ENCODE measurements around the gene RTN4R.
A peak's percentile ranks its signal among the peaks of the same experiment; 100 is the strongest.

The RTN4R gene

DNA sequence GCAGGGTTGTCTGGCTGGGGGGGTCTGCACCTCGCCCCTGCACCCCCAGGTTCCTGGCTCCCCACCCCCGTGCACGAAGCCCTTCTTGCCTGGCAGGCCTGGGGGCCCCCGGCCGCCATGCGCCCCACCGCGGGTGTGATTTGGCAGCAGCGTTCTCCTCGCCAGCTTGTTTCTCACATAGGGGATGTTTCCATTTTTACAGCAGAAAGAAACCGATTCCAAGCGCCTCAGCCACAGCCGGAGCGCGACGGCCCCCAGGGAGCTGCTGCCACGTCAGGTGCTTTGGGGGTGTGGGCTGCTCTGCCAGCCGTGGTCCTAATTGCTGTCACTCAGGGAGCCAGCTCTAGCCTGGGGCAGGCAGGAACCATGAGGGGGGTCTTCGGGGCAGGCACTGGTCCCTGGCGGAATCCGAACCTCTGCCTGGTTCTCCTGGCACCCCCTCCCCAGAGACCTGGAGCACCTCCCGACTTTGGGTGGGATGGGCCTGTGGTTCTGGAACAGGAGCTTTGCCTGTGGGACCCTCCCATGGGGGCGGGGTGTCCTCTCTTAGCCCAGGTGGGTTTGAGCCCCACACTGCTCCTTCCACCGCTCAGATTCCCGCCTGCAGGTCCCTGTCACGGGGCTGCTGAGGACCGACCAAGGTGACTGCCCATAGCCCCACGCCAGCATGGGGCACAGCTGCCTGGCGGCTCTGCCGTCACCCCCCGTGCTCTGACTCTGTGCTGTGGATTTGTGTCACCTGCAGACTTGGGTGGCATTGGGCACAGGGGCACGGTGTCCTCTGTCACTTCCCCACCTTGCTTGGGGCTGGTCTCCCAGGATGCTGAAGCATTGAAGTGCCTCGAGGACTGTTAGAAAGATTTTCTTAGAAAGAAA lies 54.0 kb downstream of the RTN4R start:
- no peak for DNase-seq (ENCODE audit: low spot score)

DNA sequence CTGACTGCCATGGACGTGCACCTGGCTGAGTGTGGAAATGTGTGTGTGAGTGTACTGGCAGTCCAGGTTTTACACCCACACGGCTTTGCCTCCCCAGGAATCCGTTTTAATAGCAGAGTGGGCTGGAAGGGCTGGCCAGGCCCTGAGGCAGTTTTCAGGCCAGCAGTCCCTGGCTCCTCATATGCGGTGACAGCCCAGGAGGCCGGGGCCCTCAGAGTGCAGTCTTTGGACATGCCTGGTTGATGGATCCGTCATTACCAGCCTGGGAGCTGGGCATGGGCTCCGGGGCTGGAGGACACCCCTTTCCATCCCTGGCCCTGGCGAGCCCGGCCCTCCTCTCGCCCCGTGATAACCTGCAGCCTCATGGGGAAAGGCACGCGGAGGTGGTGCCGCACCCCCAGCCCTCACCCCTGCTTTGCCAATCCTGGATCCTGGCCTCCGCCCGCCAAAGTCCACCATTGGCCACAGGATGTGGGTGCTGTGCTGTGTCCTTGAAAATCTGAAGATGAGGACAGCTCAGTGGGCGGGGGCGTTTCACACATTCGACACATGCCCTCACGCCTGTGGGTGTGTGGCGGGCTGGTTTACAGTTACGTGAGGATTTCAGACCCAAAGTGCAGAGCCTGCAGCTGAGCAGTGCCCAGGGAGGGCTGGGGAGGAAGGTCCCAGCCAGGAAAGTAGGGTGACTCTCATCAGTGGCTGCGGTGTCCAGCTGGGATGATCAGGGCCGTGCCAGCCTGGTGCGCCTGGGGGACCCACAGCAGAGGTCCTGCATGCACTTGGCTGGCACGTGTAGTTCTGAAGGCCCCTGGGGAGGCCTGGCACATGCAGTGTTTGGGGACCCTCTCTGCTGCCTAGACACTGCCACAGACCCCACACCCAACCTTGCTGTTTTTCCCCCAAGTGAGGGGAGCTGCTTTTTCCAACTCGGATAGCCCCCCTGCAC lies 55.1 kb downstream of the RTN4R start:
- DNase-seq (ENCODE audit: low spot score), result no peak

DNA sequence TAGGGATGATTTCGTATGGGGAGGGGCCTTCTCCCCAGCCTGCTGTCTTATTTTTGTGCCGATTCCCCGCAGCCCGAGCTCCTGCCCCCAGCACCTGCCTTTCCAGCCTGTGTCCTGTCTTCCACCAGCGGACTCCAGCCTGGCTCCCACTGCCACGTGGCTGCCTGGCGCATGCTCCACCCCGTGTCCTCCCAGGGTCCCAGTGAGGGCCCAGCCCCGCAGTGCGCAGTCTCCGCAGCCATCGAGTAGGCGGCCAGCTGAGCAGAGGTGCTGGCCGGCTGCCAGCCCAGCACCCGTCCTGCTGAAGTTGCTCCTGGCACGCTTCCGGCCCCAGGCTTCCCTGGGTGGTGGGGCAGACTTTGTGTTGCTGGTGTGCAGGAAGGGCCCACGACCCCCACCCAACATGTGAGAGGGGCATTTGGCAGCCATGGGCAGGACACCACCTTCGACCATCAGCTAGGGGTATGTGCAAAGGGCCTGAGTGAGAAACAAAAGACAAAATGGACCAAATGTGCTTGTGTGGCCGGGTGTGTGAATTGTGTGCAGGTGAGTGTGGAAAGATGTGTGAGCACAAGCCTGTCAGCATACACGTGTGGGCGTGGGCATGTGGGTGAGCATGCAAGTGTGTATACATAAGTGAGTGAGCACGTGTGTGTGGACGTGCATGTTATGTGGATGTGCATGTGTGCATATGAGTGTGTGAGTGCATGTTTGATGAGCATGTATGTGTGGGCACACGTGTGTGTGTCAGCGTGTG lies 55.9 kb downstream of the RTN4R start:
- no peak for DNase-seq (ENCODE audit: low spot score)

DNA sequence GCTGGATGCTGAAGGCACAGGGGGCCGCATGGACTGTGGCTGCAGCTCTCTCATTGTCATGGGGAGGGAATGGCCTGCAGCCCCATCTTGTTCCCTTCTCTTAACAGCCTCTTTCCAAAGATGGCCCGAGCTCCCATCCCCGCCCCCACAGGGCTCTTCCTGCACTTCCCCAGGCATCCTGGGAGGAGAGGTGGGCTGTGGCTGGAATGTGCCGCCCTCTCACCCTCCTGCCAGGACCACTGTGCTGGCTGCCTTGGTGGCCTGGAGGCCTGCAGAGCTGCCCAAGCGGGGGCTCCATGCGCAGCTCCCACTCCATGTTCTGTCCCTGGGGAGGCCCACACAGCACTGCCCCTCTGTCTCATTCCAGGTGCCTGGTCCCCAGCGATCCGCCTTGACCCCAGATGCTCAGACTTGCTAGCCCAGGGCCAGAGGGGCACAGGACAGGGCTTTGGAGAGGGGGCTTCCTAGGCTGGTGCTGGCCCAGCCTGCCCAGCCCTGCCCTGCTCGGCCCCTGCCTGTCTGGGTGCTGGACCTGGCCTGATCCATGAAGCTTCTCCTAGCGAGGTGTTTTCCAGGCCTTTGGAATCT lies 56.6 kb downstream of the RTN4R start:
- no peak for DNase-seq (ENCODE audit: low spot score)

DNA sequence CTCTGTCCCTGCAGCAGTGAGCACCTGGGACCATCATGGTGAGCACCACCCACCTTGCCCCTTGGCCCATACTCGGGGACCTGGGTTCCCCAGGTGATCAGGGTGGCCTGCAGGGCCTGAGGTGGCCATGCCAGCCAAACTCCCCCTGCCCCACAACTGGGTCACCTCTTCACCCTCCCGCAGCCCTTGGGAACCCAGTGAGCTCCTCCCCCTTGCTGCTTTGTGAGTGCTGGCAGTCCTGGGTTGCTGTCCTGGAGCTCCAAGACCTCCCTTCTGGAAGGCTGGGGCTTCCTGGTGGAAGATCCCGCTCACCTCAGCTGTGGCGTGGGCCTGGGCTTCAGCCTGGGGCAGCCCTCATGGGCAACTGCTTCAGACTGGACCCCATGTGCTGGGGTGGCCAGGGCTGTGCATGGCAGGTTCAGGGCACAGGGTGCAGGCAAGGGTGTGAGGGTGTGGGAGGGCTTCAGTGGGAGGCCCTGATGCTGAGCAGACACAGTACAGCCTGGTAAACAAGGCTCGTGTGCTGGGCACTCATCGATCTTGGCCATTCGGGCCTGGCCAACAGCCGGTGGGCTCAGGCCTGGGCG lies 57.6 kb downstream of the RTN4R start:
- no peak for DNase-seq (ENCODE audit: low spot score)

DNA sequence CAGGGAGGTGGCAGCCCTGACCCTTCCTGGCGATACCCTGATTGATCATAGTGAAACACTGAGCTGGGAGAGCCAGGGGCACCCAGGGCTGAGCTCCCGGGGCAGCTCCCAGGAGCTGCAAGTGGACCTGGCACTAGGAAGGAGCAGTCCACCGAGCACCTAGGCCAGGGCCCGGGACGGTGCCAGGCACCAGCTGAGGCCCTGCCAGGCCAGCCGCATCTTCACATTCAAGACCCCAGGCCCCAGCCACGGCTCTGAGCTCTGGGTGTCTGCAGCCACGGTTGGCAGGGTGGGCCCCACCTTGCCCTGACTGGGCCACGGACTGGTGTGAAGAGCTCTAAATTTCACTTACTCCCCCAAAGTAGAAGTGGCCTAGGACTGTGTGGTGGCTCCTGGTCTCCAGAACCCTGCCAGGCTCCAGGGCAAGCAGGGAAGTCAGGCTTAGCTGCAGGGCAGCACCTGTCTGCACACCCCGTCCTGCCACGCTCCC lies 58.3 kb downstream of the RTN4R start:
- DNase-seq (ENCODE audit: low spot score), result no peak

DNA sequence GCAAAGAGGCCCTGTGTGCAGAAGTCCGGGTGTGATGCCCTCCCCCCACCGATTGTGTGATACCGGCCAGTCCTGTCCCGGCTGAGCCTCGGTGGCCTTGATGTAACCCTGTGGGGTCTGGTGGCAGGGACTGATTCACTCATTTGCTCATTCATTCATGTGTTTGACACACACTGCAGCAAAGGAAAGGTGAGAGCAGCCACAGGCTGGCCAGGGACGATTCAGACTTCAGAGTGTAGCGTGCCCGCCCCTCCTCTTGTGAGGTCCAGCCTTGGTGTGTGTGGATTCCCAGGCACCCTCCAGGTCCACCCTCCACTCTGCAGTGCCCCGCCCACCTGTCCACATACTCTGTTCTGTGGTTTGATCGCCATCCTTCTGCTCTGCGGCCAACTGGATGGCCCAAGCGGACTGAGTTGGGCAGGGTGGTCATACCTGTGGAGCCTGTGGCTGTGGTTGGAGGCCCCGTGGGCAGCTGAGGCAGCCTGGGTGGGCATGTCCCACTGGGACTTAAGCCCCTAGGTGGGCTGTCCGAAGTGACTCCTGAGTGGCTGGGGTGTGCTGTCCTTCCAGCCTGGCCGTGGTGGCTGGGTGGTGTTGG lies 59.3 kb downstream of the RTN4R start:
- DNase-seq (ENCODE audit: low spot score), result no peak

DNA sequence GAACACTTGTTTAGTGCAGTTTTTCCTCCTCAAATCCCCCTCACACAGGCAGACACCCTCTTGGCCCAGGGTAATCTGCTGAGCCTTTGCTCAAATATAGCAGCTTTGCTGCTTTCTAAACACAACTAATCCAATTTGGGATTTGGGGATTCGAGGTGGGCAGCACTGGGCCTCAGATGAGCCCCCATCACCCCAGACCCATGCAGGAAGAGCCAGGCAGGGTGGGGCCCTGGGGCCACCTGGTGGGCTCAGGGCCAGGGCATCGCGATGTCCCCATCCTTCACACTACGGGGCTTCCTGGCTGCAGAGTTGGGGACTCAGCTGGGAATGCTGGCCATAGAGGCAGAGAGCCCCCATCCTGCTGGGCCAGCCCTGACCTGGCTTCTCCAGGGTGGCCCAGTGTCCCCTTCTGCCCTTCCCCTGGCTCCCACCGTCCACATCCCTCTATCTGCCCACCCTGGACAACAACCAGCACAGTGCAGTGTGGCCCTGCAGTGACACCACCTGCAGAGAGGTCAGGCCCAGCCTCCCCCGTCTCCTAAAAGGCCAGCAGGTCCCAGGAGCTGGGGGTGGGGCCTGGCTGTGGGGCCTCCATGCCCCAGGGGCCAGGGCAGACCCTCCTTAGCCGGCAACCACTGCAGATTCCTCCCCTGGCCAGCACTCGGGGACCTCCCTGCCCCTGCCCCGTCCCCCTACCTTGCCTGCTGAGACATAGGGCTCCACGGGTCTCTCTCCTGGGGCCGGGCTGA lies 60.7 kb downstream of the RTN4R start:
- no peak for DNase-seq (ENCODE audit: low spot score)

DNA sequence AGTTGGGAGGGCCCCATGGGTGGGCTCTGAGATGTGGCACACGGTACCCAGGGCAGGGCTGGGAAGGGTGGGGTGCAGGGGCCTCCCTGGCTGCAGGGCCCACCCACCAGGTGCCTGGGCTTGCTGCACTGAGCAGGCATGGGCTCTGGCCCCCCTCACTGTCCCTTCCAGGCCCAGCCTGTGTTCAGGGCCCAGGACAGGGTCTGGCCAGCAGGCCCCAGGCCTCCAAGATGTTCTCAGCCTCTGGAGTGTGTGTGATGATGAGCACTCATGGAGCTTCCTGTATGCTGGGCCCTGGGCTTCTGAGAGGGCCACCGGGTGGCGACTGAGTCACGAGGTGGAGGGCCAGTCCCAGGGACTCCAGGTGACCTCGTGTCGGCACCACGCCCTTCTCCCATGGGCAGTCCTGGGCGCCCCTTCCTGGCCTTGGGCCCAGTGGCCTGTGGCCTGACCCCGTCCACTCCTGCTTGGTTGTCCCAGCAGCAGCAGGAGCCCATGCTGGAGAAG lies 61.4 kb downstream of the RTN4R start:
- peak; percentile 53 for DNase-seq (ENCODE audit: low spot score)

DNA sequence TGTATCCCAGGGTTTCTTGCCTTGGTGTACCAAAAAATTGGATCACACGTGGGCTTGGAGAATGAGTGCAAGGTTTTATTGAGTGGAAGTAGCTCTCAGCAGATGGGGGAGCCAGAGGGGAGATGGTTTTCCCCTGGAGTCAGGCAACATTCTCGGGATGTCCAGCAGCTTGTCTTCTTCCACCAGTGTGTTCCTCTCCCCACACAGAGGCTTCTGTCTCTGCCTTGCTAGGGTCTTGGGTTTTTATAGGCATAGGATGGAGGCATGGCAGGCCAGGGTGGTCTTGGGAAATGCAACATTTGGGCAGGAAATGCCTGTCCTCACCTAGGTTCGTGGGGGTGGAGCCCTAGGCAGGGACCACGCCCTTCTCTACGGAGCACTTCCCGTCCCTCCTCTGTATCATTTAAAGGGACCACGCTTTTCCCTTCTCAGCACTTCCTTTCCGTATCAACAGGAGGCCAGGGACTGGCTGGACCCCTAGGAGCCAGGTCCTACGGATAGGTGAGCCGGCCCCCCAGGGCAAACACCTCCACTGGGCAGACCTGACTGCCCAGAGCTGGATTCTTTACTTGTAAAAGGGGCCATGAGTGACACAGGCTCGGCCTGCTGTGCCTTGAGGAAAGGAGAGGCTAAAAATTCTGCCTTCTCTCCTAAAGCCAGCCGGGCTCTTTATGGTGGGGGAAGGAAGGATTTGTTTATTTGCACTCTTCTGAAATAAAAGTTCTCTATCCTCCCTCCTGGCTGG lies 62.0 kb downstream of the RTN4R start:
- DNase-seq (ENCODE audit: low spot score), result peak; percentile 83

DNA sequence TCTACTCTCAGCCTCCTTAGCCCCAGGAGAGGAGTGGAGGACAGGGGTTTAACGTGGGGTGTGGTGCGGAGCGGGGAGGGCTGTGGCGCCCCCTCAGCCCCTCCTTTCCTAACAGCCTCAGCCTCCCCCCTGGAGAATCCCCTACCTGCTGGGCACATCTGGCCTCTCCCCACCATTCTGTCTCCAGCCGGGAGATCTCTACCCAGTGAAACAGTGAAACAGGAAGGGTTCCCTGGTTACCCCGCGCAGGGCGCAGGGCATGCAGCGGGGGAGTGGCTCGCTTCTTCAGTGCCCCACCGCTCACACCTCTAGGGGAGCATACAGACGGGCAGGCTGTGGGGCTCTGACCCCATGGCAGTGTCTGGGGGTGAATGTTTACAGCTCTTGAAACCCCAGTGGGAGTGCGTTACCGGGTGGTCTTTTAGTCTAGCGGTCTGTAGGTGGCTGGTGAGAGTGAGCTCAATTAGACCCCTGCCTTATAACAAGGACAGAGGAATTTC lies 62.6 kb downstream of the RTN4R start:
- DNase-seq (ENCODE audit: low spot score), result no peak

DNA sequence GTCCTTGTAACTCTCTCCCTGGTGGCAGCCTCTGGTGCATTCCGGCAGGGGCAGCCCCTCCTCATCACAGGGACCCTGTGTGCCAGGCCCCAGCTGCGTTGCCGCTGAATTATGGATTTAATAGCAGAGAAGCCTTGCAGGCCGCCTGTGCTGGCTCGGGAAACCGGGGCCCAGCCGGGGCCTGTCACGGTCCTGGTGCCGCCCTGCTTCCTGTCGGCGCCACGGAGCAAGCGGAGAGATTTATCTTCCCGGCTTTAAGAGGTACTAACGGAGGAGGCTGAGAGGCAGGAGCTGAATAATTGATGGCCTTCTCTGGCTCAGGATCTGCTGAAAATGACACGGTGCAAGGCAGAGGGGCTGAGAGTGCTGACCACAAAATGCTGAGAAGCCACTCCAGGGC lies 63.3 kb downstream of the RTN4R start:
- no peak for DNase-seq (ENCODE audit: low spot score)

DNA sequence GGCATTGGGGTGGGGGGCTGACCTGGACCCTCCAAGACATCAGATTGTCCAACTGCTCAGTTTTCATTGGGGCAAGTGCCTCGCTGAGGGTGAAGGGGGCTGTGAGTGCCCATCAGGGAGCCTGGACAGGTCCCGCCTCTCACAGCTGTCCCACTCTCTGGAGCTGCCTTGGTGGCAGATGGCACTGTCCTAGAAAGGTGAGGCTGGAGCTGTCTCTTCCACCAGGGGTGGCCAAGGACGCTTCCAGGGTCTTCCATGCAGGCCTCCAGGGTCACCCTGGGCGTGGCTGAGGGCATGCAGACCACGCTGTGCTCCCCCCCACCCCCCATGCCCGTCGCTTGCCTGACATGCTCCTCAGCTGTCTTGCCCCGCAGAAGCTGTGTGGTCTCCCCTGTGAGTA lies 63.8 kb downstream of the RTN4R start:
- no peak for DNase-seq (ENCODE audit: low spot score)

DNA sequence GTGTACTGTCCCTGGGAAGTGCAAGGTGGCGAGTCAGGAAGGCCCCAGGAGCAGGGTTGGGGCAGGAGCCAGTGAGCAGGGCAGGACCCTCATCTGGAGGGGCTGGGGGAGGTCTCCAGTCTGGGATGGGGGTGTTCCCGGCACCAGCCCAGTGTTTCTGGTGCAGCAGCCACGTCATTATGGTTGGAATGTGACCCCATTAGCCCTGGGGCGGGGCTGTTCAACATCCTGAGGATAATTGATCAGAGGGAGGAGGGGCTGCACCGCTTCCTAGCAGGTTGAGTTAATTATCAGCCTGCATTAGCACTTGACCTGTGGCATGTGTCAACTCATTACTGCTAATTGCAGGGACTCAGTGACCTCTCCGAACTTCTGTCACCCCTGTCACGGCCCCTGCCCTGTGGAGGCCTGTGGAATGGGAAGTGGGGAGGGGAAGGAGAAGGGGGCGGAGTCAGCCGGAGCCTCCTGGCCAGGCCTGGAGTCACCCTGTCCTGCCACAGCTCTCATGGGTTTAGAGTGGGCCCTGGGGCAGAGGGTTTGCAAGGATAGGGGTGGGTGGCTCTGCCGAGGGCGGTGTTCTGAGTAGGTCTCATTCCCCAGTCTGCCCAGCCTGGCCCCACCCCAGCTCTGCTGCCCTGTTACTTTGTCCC lies 64.4 kb downstream of the RTN4R start:
- DNase-seq (ENCODE audit: low spot score), result peak; percentile 55

DNA sequence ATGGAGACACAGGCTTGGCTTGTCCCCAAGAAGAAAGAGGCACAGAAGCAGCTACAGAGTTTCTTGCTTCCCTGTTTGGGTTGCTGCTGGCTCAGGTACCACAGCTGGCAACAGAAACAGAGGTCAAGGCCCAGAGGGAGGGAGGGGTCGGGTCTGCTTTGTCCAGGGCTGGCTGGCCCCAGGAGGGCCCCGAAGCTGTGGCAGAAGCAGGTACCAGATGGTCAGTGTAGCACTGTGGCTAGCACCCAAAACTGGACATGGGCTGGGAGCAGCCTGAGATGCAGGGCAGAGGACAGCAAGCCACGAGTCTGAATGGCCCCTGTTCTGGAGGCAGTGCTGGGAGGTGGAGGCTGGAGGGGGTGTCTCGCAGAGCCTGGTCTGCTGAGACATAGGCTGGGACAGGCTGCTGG lies 65.0 kb downstream of the RTN4R start:
- DNase-seq (ENCODE audit: low spot score), result no peak

DNA sequence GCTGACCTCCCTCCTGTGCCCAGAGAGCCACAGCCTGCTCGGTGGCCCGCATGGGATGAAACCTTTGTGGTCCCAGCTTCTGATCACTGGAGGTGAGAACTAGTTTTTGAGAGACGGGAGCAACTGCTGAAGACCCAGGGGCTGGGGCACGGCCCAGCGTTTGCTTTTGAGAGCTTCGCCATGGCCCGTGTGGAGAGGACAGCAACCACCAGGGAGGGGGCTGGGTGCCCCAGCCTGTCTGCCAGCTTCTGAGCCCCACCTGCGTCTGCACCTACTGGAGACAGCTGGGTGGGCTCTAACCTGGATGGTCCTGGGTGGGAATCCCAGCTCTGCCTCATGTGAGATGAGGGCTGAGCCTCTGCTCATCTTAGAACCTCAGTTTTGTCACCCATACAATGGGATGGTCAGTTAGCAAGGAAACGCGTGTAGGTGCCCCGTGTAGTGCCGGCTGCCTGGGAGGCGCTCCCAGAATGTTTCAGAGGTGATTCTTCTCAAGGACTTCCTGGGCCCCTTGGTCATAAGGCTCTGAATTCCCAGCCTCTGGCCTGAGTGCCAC lies 66.2 kb downstream of the RTN4R start:
- no peak for DNase-seq (ENCODE audit: low spot score)

DNA sequence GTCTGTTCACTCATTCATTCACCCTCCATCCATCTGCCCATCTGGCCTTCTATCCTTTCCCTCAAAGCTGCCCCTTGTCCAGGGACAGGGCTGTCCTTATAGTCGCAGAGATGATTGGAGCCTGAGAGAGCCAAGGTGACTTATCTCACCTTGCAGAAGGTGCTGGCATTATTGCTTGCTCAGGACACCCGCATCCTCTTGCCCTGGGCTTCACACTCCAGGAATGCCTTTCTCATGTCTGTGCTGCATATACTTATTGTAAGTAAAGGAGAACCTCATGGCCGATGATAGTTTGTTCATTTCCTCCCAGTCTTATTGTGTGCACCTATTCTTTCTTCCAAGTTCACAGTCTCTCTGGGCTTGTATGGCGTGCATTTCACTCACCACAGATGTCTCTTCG lies 68.2 kb downstream of the RTN4R start:
- DNase-seq (ENCODE audit: low spot score), result no peak

DNA sequence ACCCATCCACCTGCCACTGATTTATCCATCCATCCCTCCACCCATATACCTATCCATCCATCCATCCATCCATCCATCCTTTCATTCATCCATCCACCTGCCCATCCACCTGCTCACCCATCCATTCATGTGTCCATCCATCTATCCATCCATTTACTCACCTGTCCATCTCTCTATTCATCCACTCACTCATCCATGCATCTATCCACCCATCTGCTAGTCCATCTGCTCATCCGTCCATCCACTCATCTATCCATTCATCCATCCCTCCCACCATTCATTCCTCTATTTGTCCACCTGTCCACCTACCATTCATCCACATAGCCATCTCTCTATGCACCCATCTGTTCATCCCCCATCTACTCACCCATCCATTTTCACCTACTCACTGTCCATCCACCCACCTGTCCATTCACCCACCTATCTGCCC lies 68.7 kb downstream of the RTN4R start:
- no peak for DNase-seq (ENCODE audit: low spot score)

Data from GM03348 (cell line).